Inferior parietal cortex (tissue), 1 donor: ENCODE results near the gene RBP5.
A peak's percentile ranks its signal among the peaks of the same experiment; 100 is the strongest.

Experiments
- DNase-seq: peaks from one replicate; pipeline ENCODE4 v3.0.0-alpha.2; 2016; ENCODE audit errors: extremely low spot score

RBP5 gene

GRCh38 chr12:7128681-7129286, at the start of gene RBP5:
Gene RBP5, minus strand, starts transcription at chr12:7128889. Its CDS starts 114 bp downstream, at chr12:7128775.
- no peak for DNase-seq

GRCh38 chr12:7178481-7178880, 49.8 kb upstream of the RBP5 start:
- no peak for DNase-seq

- no peak for DNase-seq
These were observed 47.9 kb upstream of the RBP5 start for GRCh38 chr12:7176595-7176994.

GRCh38 chr12:7175493-7175892, 46.8 kb upstream of the RBP5 start:
- DNase-seq, result no peak

GRCh38 chr12:7171854-7172253, 43.2 kb upstream of the RBP5 start:
- no peak for DNase-seq

GRCh38 chr12:7169951-7170350, 41.3 kb upstream of the RBP5 start:
- DNase-seq, result no peak

GRCh38 chr12:7162691-7163114, 34.0 kb upstream of the RBP5 start:
- DNase-seq, result peak; percentile 44

- no peak for DNase-seq
These were observed 33.1 kb upstream of the RBP5 start for GRCh38 chr12:7161811-7162210.

GRCh38 chr12:7161327-7161726, 32.6 kb upstream of the RBP5 start:
- DNase-seq, result no peak

- no peak for DNase-seq
These were observed 31.5 kb upstream of the RBP5 start for GRCh38 chr12:7160183-7160582.

- peak; percentile 26 for DNase-seq
These were observed 30.3 kb upstream of the RBP5 start for GRCh38 chr12:7158781-7159609.

GRCh38 chr12:7157391-7157790, 28.7 kb upstream of the RBP5 start:
- DNase-seq, result no peak

GRCh38 chr12:7156259-7157197, 27.8 kb upstream of the RBP5 start:
- DNase-seq, result no peak

- DNase-seq, result no peak
These were observed 26.9 kb upstream of the RBP5 start for GRCh38 chr12:7155471-7156034.

GRCh38 chr12:7154901-7155470, 26.3 kb upstream of the RBP5 start:
- DNase-seq, result no peak

- no peak for DNase-seq
These were observed 25.4 kb upstream of the RBP5 start for GRCh38 chr12:7154042-7154441.

GRCh38 chr12:7152818-7153217, 24.1 kb upstream of the RBP5 start:
- no peak for DNase-seq

GRCh38 chr12:7151532-7151931, 22.8 kb upstream of the RBP5 start:
- no peak for DNase-seq

- no peak for DNase-seq
These were observed 22.2 kb upstream of the RBP5 start for GRCh38 chr12:7150841-7151240.

- no peak for DNase-seq
These were observed 21.7 kb upstream of the RBP5 start for GRCh38 chr12:7150356-7150755.

- DNase-seq, result no peak
These were observed 18.2 kb upstream of the RBP5 start for GRCh38 chr12:7146906-7147305.

GRCh38 chr12:7146228-7146627, 17.5 kb upstream of the RBP5 start:
- DNase-seq, result no peak
